Measurements from ENCODE around the gene SLC26A11.

GRCh38 chr17:80208050-80208449, 12.2 kb upstream of the SLC26A11 start:
- no peak for TF ChIP-seq POLR2A (IDR thresholded peaks at IDR 0.05; ENCODE audit: low read length)
- TF ChIP-seq GATA1 (IDR thresholded peaks at IDR 0.05; ENCODE audit: low read depth, low read length) = no peak

Data from erythroblast (primary cell).